CD4-positive, alpha-beta T cell treated with Interleukin-17A for 4 hours (primary cell): ENCODE measurements around the gene RNF144B.
"Not testable (repeated sequence)": the region's sequence is repeated elsewhere in the genome, so short reads cannot be mapped to it uniquely, and the experiment has no call there.

Source experiments
- DNase-seq: peaks from one replicate; pipeline ENCODE4 v3.0.0-alpha.2; 2020; ENCODE audit warnings: mixed read lengths

The RNF144B gene

GRCh38 chr6:18447552-18447951 lies 60.4 kb downstream of the RNF144B start:
- DNase-seq, result no peak

GRCh38 chr6:18451756-18452155 lies 64.6 kb downstream of the RNF144B start:
- no peak for DNase-seq

DNA sequence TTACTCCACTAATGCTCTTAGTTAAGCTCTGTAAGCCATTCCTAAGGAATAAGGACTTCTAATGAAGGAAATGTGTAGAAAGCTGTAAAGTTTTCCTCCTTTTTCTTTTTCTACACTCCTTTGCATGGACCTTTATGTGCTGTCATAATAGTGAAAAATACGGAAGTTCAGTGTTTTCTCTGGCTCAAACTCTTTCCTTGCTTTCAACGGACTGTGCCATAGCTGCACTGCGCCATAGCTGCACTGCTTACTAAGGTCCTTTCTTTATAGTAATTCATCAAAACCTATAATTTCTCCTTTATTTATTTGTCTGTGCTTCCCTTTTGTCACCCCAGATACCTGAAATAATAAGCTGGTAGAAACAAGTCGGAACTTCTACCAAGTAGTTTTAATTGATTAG lies 67.3 kb downstream of the RNF144B start:
- no peak for DNase-seq

DNA sequence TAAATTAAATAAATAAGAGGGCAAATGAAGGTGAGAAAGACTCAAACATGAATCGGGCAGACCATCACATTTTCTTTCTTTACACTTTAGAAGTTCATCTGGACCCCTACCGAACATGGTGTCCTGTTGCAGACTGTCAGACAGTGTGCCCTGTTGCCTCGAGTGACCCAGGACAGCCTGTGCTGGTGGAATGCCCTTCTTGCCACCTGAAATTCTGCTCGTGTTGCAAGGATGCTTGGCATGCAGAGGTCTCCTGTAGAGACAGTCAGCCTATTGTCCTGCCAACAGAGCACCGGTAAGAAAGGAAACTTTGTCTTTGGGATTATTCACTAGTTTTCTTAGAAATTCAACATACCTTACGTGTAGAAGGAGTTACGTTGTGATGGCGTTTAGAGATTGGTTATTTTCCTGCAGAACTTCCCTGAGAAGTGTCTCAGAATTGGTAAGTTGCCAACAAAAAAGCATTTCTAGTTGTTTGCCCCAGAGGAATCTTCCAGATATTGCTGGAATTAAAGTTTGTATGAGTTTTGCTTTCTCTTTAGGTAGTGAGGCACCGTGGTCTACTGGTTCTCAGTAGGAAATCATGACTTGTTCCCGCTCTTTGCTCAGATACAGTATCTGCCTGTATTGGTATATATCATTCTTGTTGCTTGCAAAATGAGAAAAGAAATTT lies 70.1 kb downstream of the RNF144B start:
- DNase-seq, result no peak

GRCh38 chr6:18458086-18458485 lies 70.9 kb downstream of the RNF144B start:
- not testable (repeated sequence) for DNase-seq

GRCh38 chr6:18463429-18463828 lies 76.3 kb downstream of the RNF144B start:
- DNase-seq, result no peak

- no peak for DNase-seq
Observed at GRCh38 chr6:18464176-18464575, 77.0 kb downstream of the RNF144B start.

- DNase-seq, result no peak
Observed at GRCh38 chr6:18465410-18466154, 78.4 kb downstream of the RNF144B start.

- DNase-seq, result no peak
Observed at GRCh38 chr6:18467741-18468502, 80.8 kb downstream of the RNF144B start.

DNA sequence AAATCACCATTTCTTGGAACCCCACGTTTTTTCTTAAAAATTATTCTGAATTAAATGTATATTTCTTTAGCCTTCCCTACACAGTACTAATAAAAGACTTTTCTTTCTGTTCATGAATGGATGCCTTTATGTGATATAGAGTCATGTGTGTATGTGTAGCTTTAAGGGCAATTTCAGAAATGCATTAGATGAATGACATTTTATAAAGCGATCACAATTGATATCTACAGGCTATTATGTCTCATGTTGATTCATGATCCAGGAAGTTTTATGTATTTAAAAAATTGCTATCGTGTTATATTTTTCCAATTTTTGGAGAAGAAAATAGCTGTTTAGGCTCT lies 81.3 kb downstream of the RNF144B start:
- no peak for DNase-seq

DNA sequence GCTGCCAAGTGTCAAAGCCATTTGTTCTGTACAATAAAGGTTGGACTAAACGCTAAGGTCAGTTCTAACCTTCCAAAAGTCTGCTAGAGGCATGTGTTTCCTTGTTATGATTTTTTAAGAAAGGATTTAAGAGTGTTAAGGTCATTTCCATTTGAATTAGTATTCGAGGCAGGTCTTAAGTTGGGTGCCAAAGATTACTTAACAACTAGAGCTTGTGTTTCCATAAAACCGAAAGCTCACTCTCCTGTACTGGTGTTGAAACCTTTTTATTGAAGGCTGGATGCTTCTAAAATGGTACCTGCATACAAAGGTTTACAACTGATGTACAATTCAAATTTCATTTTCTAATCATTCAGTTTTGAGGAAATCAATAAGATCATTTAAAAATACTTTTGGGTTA lies 82.4 kb downstream of the RNF144B start:
- DNase-seq, result no peak

- no peak for DNase-seq
Observed at GRCh38 chr6:18471232-18471964, 84.2 kb downstream of the RNF144B start.

GRCh38 chr6:18472941-18473340 lies 85.8 kb downstream of the RNF144B start:
- DNase-seq, result no peak

DNA sequence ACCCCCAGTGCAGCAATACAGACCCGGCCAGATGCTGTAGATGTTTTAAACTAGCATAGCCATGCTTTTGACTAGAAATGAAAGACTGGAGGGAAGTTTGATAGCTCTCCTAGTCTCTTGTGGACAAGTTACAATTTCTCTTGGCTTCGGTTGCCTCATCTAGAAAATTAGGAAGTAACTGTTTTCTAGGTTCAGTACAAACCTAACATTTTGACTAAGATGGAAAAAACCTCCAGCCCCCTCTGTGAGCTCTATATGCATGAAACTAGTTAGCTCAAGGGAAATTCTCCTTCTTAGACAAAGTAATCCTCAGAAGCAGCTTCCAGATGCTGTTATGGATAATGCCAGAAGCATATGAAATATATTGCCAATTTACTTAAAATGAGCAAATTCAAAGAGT lies 86.6 kb downstream of the RNF144B start:
- no peak for DNase-seq

DNA sequence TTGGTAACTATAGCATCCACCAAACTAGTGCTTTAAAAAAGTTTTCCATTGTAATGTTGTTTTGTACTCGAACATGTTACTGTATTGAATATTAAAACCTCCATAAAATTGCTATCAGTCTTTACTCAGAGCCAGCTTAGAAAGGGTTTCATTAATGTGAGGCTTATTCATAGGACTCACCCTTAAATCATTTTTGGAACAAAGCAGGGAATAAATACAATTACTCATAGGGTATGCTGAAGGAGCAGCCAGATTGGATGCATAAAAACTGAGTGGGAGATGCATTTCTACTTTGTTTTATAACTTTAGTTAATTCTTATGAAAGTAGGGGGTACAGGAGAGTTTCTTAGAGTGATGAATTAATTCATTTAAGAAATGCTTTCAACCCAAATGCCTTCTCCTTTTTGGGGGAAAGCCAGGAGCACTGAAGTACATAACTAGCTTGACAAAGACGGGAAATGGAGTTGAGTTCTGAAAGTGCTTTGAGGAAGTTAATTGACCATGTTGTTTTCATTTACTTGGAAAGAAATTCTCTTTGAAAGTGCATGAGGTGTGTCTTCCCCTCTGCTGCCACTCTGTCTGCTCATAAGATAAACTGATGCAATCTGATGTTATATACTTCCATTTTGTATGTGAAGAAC lies 90.3 kb downstream of the RNF144B start:
- no peak for DNase-seq

GRCh38 chr6:18478610-18479009 lies 91.5 kb downstream of the RNF144B start:
- no peak for DNase-seq

GRCh38 chr6:18481870-18482269 lies 94.7 kb downstream of the RNF144B start:
- no peak for DNase-seq

- no peak for DNase-seq
Observed at GRCh38 chr6:18485660-18486435, 98.7 kb downstream of the RNF144B start.

GRCh38 chr6:18488004-18488403 lies 100.9 kb downstream of the RNF144B start:
- no peak for DNase-seq

DNA sequence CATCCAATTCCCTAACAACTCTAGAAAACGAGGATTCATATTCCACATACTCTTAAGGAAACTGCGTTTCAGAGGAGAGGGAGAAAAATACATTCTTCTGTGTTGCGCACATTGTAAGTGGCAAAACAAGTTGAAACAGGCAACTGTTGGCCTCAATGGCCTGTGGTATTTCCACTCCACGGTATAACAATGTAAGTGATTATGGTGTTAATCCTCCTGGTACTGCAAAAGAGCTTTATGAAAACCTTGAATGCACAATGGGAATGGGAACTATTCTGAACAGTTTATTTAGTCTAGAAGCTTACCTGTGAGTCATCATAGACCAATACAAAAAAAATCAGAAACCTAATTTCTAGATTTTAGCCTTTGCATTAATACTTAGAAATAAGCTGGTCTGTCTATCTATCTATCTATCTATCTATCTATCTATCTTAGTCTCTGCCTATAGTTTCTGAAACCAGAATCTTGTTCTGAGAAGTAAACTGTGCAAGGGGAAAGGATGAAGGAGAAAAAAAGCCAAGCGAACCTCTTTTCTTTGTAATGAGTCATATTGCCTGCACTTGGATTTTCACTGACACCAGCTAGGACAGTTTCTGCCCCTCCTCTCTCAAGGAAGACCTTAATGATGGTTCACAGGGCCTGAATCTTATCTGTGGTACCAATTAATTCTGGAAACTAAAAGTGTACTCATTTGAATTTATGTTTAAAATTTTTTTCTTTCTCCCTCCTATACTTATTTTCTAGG lies 101.5 kb downstream of the RNF144B start:
- no peak for DNase-seq

DNA sequence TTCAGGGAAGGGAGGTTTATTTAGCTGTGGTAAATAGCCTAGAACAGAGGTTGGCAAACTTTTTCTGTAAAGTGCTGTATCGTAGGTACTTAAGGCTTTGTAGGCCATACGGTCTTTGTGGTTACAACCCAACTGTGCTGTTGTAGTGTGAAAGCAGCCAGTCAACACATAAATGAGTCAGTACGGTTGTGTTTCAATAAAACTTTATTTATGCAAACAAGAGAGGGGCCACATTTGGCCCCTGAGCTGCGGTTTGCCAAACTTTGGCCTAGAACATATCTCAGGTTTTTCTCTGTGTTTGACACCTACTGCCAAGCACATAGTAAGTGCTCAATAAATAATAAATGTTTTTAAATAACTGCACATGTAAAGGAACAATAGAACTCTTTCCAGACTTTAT lies 102.2 kb downstream of the RNF144B start:
- DNase-seq, result no peak
